ENCODE data around the gene PLOD1.
A peak's percentile ranks its signal among the peaks of the same experiment; 100 is the strongest.

Gene PLOD1

GRCh38 chr1:11979851-11980675 is 45.5 kb downstream of the PLOD1 start, which contains the start of gene MFN2:
TSS of gene MFN2 (plus strand) at chr1:11980444. CDS start at chr1:11989169, 8,725 bp downstream.
- peak; percentile 98 to 99 for DNase-seq

GRCh38 chr1:11980676-11980972 is 46.1 kb downstream of the PLOD1 start:
- DNase-seq = no peak

- DNase-seq = no peak
Observed at GRCh38 chr1:11981378-11982009, 47.0 kb downstream of the PLOD1 start.

- peak in 1 of 2 experiments; percentile 13 for DNase-seq
Observed at GRCh38 chr1:11982010-11982392, 47.5 kb downstream of the PLOD1 start.

GRCh38 chr1:11984121-11984520 is 49.6 kb downstream of the PLOD1 start:
- DNase-seq = no peak

- DNase-seq = no peak
Observed at GRCh38 chr1:11984576-11984975, 50.1 kb downstream of the PLOD1 start.

- DNase-seq = no peak
Observed at GRCh38 chr1:11985171-11985570, 50.7 kb downstream of the PLOD1 start.

- no peak for DNase-seq
Observed at GRCh38 chr1:11985851-11986250, 51.3 kb downstream of the PLOD1 start.

GRCh38 chr1:11989669-11990068 is 55.2 kb downstream of the PLOD1 start:
- no peak for DNase-seq

- no peak for DNase-seq
Observed at GRCh38 chr1:11990303-11991032, 56.0 kb downstream of the PLOD1 start.

- DNase-seq = no peak
Observed at GRCh38 chr1:11991969-11992676, 57.6 kb downstream of the PLOD1 start.

GRCh38 chr1:11997081-11997850 is 62.7 kb downstream of the PLOD1 start:
- DNase-seq = no peak

- DNase-seq = no peak
Observed at GRCh38 chr1:11998636-11999035, 64.1 kb downstream of the PLOD1 start.

GRCh38 chr1:11999236-11999635 is 64.7 kb downstream of the PLOD1 start:
- no peak for DNase-seq

GRCh38 chr1:12001249-12001917 is 66.9 kb downstream of the PLOD1 start:
- peak in 1 of 2 experiments; percentile 58 for DNase-seq

- no peak for DNase-seq
Observed at GRCh38 chr1:12001996-12002493, 67.5 kb downstream of the PLOD1 start.

- DNase-seq = no peak
Observed at GRCh38 chr1:12003762-12004161, 69.2 kb downstream of the PLOD1 start.

- DNase-seq = no peak
Observed at GRCh38 chr1:12005488-12006166, 71.1 kb downstream of the PLOD1 start.

GRCh38 chr1:12006167-12006921 is 71.8 kb downstream of the PLOD1 start:
- no peak for DNase-seq

- no peak for DNase-seq
Observed at GRCh38 chr1:12007204-12007603, 72.7 kb downstream of the PLOD1 start.

Data from NCI-H446 (cell line).